ENCODE measurements around the gene L3MBTL4.

- TF ChIP-seq EZH2 (IDR thresholded peaks at IDR 0.05) (no peak), CTCF (IDR thresholded peaks at IDR 0.05) (no peak), EZH2phosphoT487 (IDR thresholded peaks at IDR 0.05) (no peak)
Measured at GRCh38 chr18:6248017-6248416, 166.7 kb downstream of the L3MBTL4 start.

All from neural progenitor cell (in vitro differentiated cells).